Muscle of leg (tissue), 11 donors: ENCODE results near the gene FZR1. TPM values are rescaled to one million over a fixed set of nuclear protein-coding genes. Genes with fewer than 3 reads are reported as not detected.
"Not testable (repeated sequence)": the region's sequence is repeated elsewhere in the genome, so short reads cannot be mapped to it uniquely, and the experiment has no call there.

ENCODE experiments used
- DNase-seq: peaks from one replicate; pipeline ENCODE4 v3.0.0; 2013
- H3K27ac ChIP-seq: one replicate; pipeline ENCODE4 v1.5.1; 2013; ENCODE audit warnings: mild to moderate bottlenecking, low read length, control low read depth
- H3K27me3 ChIP-seq: one replicate; pipeline ENCODE4 v1.6.1; 2013; ENCODE audit warnings: low read length; ENCODE audit not compliant: control insufficient read depth, insufficient read depth
- H3K36me3 ChIP-seq: one replicate; pipeline ENCODE4 v1.6.1; 2013; ENCODE audit warnings: low read length; ENCODE audit not compliant: control insufficient read depth, insufficient read depth
- H3K4me1 ChIP-seq: one replicate; pipeline ENCODE4 v1.6.1; 2013; ENCODE audit warnings: low read length; ENCODE audit not compliant: control insufficient read depth, insufficient read depth
- H3K4me3 ChIP-seq: one replicate; pipeline ENCODE4 v1.5.1; 2013; ENCODE audit warnings: low read length, control low read depth
- H3K9me3 ChIP-seq: replicated peaks from 2 replicates; pipeline ENCODE4 v1.6.1; 2013; ENCODE audit warnings: low read depth, low read length; ENCODE audit not compliant: control insufficient read depth
- WGBS: methylation state at CpG from one replicate; pipeline ENCODE4 v1.1.5; 2013; ENCODE audit warnings: missing lambda C conversion rate; ENCODE audit not compliant: insufficient coverage; 5-methylcytosine and 5-hydroxymethylcytosine counted together
- polyA plus RNA-seq, 8 donors: library from polyadenylated mRNA; unstranded; fragments of 120-200 nt; gene quantifications; one replicate each; pipeline versions ENCODE4 v1.2.1 to v1.2.3, GENCODE V29; 2013; ENCODE audit warnings: inconsistent platforms in 1 of 8, low replicate concordance in 1 of 8; ENCODE audit not compliant: insufficient read length in 8 of 8, insufficient read depth in 1 of 8
- total RNA-seq: library from RNA; stranded (reverse); fragments of 120-200 nt; gene quantifications from one replicate; pipeline ENCODE4 v1.2.4, GENCODE V29; 2013

Gene FZR1
- total and polyA plus RNA-seq, 9 donors: 20.8 to 47.3 (median 31.1) TPM

DNA sequence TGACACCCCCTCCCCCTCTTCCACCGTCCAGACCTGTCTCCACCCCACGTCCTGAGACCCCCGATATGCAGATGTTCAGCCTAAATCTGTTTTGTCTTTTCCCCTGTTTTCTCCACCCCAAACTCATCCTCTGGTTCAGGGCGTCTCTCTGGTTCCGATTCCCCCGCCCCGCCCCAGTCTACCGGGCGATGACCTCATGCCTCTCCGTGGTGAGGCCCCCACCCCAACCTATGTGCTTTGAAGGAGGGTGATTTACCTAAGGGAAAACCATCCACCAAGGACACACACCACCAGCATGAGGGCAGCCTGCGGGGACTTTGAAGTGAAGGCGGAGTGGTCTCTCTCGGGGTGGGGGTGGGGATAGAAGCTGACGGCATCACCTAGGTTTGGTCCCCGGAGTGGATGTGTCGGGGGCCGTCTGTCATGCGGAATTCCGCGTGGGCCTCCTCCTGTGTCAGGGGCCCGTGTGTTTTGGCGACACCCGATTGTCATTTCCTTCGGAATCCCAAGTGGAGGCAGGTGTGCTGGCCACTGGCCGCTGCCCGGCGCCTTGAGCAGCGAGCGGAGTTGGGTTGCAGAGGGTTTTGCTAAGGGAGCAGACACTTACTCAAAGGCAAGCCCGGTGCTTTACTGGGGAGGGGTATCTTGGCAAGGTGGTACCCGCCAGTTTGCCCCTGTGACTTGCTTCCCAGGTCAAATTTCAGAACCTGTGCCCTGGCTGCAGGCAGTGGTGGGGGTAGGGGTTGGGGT is 1.4 kb downstream of the FZR1 start:
- WGBS: 11% methylated on average over 23 of the region's 31 CpGs
- Histone ChIP-seq H3K9me3 (no peaks in the 10 kb centered on the region), H3K4me3 (peak overlapping the region; percentile 89), H3K36me3 (peaks cover 28% of the 10 kb centered on the region), H3K27ac (peak overlapping the region; percentile 76), H3K27me3 (no peaks in the 10 kb centered on the region), H3K4me1 (peaks cover 20% of the 10 kb centered on the region)
- DNase-seq: peak; percentile 48

DNA sequence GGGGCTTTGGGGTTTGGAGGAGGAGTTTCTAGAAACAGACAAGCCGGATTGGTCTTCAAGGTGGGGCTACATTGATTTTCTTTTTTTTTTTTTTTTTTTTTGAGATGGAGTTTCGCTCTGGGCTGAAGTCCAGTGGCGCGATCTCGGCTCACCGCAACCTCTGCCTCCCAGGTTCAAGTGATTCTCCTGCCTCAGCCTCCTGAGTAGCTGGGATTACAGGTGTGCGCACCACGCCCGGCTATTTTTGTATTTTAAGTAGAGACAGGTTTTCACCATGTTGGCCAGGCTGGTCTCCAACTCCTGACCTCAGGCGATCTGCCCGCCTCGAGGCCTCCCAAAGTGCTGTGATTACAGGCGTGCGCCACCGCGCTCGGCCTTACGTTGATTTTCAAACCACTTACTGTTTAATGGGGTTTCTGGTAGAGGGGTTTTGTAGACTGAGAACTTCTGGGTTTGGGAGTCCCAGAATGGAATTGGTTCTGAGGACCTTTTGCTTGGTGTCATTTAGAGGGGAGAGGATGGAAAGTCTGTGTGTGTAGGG is 2.1 kb downstream of the FZR1 start:
- peaks cover 20% of the 10 kb centered on the region for H3K4me1 ChIP-seq
- H3K27me3 ChIP-seq, H3K9me3 ChIP-seq, DNase-seq, H3K4me3 ChIP-seq, H3K27ac ChIP-seq: not testable (repeated sequence)
- 98% methylated on average over 16 of the region's 18 CpGs for WGBS
- peaks cover 34% of the 10 kb centered on the region for H3K36me3 ChIP-seq

DNA sequence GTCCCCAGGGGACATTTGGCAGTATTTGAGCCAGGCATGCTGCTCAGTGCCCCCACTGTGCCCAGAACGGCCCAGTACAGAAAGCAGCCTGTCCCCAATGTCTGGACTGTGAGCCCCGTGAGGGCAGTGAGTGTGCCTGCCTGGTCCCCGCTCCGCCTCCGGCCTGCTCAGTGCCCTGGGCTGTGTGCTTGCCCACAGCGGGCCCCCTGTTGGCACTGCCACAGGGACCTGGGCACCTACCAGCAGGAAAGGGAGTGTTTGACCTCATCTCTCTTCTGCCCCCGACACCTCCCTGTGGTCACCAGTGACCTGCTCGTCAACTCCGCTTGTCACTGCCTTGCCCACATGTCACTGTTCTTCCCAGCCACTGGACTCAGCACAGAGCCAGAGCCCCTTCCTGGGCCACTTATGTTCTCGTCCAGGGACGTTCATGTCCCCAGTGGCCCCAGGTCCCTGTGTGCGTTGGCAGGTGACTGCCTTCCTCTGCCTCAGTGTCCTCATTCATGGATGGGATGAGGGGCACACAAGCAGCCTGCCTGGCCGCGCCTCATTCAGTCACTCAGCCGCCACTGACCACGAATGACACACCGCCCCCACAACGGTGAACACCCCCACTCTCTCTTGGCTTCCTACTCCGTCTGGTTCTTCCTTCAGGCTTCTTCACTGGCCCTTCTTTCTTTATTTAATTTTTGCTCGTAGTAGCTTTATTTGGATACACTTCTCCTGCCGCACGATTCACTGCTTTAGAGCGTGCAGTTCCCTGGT is 2.8 kb downstream of the FZR1 start:
- Histone ChIP-seq H3K36me3 (peaks cover 40% of the 10 kb centered on the region), H3K4me3 (no peak overlapping the region), H3K9me3 (no peaks in the 10 kb centered on the region), H3K27me3 (no peaks in the 10 kb centered on the region), H3K4me1 (peaks cover 20% of the 10 kb centered on the region), H3K27ac (no peak overlapping the region)
- WGBS: 85% methylated on average over 21 of the region's 23 CpGs
- no peak for DNase-seq

DNA sequence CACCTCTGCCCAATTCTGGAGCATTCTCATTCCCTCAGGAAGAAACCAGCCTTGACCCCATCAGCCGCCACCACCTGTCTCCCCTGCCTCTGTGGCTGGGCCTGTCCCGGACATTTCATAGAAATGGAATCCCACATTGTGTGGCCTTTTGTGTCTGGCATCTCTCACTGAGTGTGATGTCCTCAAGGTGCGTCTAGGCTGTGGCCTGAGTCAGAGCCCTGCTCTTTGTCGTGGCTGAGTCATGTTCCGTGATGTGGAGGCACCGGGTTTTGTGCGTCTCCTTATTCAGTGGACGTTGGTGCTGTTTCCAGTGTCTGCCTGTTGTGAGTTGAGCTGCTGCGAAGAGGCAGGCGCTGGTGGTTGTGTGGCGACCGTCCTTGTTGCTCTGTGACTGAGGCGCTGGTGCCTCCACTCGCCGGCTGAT is 3.5 kb downstream of the FZR1 start:
- Histone ChIP-seq H3K27ac (no peak overlapping the region), H3K27me3 (no peaks in the 10 kb centered on the region), H3K4me3 (no peak overlapping the region), H3K36me3 (peaks cover 42% of the 10 kb centered on the region), H3K9me3 (no peaks in the 10 kb centered on the region), H3K4me1 (peaks cover 20% of the 10 kb centered on the region)
- DNase-seq: no peak
- WGBS: 93% methylated on average over 15 of the region's 15 CpGs

DNA sequence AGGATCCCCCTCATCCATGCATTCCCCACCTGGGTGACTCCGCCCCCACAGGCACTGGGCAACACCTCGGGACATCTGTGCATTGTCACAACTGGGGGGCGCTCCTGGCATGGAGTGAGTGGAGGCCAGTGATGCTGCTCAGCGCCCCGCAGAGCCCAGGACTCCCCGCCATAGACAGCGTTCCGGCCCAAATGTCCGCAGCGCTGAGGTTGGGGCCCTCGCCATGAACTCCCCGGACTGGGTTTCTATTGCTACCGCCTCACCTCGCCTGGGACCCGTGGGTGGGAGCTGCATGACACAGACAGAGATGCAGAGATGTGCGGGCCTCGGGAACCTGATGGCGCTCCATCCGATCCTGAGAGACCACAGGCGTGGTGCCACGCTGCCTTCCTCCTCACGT is 4.6 kb downstream of the FZR1 start:
- 85% methylated on average over 20 of the region's 22 CpGs for WGBS
- Histone ChIP-seq H3K9me3 (no peaks in the 10 kb centered on the region), H3K4me1 (peaks cover 16% of the 10 kb centered on the region), H3K36me3 (peaks cover 42% of the 10 kb centered on the region), H3K4me3 (no peak overlapping the region), H3K27me3 (no peaks in the 10 kb centered on the region), H3K27ac (no peak overlapping the region)
- DNase-seq: no peak

DNA sequence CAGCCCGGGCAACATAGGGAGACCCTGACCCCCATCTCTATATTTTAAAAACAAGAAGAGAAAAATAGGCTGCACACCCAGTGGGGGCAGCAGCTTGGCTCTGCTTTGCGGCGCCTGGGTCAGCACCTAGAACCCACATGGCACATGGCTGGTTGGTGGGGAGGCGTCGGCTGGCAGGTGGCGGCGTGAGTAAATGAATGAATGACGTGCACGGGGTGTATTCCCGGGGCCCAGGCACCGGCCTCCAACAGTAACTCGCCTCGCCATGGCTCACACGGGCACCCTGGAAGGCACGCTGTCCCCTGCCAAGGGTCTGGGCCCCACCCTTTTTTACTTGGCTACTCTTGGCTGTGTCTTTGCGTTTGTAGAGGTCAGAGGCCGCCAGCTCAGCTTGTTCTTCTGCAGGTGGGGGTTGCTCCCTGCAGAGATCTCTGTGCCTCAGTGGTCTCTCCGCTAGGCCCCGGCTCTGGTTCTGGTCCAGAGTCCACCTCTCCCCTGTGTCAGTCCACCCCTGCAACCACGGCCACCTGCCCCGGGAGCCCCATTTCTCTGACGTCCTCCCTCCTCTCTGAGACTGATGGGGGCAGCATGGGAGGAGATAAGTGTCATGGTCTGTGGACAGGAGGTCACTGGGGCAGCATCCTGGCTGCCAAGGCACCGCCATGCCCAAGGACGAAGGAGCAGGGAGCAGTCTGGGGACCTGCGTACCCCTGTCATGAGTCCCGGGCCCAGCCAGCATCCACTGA is 5.6 kb downstream of the FZR1 start:
- no peak overlapping the region for H3K27ac ChIP-seq
- 90% methylated on average over 17 of the region's 26 CpGs for WGBS
- no peaks in the 10 kb centered on the region for H3K27me3 ChIP-seq
- peaks cover 26% of the 10 kb centered on the region for H3K4me1 ChIP-seq
- peaks cover 46% of the 10 kb centered on the region for H3K36me3 ChIP-seq
- no peak for DNase-seq
- no peak overlapping the region for H3K4me3 ChIP-seq
- no peaks in the 10 kb centered on the region for H3K9me3 ChIP-seq

DNA sequence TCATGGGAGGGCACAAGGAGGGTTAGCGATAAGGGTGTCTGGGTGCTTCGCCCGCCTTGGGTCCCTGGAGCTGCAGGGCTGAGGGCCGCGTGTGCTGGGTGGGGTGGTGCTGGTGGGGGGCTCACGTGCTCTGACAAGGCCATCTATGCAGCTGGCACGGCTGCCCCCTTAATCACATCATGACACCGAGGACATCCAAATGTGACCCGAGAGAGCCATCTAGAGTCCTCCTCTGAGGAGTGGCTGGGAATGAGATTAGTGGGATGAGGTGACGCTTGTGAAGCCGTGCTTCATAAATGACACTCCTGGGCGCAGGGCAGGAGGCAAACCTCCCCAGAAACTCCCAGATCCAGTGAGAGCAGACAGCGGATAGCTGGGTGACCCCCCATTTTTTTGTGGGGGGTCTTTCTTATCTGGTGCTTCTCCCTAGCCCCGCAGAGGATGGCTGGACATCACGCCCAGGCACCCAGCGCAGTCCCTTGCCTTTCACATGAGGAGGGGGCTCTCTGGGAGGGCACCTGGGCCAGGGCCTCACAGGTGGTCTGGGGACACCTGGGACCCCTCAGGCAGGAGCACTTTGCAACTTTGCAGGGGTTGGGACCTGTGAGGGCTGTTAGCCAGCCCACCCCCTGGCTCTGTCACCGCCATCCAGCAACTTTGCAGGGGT is 6.6 kb downstream of the FZR1 start:
- Histone ChIP-seq H3K4me1 (peaks cover 22% of the 10 kb centered on the region), H3K9me3 (no peaks in the 10 kb centered on the region), H3K36me3 (peaks cover 46% of the 10 kb centered on the region), H3K4me3 (no peak overlapping the region), H3K27me3 (no peaks in the 10 kb centered on the region), H3K27ac (no peak overlapping the region)
- DNase-seq: no peak
- 90% methylated on average over 10 of the region's 17 CpGs for WGBS

DNA sequence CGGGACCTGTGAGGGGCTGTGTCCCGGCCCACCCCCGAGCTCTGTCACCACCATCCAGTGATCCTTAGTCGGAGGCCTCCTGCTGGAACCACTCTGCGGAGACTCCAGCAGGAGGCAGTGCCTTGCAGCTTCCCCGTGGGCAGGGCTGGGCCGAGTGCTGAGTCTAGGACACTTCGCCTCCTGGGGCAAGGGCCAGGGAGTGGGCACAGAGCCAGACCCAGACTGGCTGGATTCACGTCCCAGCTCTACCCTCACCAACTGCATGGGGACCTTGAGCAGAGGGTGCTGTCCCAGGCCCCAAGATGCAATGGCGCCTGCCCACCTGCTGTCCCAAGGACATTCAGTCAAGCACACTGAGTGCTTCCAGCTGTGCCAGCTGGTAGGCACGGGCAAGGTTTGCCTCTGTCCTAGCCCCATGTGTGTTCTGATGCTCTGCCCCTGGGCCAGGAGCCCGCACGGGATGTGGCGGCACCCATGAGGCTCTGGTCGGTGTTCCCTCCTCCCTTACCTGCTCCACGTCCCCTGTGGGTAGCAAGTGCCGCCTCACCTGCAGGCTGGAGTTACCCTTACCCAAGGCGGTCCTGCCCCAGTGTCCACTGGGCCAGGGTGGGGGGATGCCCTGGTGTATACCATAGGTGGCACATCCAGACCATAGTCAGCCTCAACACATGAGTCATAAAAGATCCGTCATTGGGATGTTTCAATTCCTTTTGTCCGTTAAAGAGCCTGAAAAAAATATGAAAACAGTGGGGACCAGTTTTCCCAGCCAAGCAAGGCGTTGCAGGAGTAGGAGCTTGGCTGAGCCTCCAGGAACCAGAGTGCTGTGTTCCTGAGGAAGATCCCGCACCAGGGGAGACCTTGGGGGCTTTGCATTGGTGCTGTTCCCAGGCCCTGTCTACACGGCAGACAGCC is 7.4 kb downstream of the FZR1 start:
- Histone ChIP-seq H3K4me1 (peaks cover 18% of the 10 kb centered on the region), H3K27me3 (no peaks in the 10 kb centered on the region), H3K9me3 (no peaks in the 10 kb centered on the region), H3K27ac (no peak overlapping the region), H3K36me3 (peaks cover 48% of the 10 kb centered on the region), H3K4me3 (no peak overlapping the region)
- 71% methylated on average over 18 of the region's 23 CpGs for WGBS
- no peak for DNase-seq

DNA sequence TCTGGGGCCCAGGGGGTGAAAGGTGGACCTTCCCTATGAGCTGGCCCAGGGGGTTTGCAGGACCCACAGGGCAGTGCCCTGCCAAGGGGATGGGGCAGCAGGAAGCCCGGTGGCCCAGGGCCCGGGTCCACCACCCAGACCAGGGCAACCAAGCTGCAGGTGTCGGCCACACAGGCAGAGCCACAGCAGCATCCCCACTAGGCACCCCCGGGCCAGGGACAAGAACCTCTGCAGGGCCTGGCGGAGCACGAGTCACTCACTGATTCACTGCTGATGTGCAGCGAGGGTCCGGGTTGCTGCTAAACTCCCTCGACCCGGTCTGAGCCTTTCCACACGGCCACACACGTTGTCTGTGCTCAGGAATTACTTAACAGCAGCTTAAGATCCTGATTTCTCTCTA is 8.8 kb downstream of the FZR1 start:
- Histone ChIP-seq H3K4me1 (peaks cover 14% of the 10 kb centered on the region), H3K27me3 (no peaks in the 10 kb centered on the region), H3K4me3 (no peak overlapping the region), H3K27ac (no peak overlapping the region), H3K36me3 (peaks cover 52% of the 10 kb centered on the region), H3K9me3 (no peaks in the 10 kb centered on the region)
- WGBS: 82% methylated on average over 12 of the region's 12 CpGs
- no peak for DNase-seq
